Gastroesophageal sphincter (tissue), 4 donors: ENCODE results near the gene ETNPPL. TPM values are rescaled to one million over a fixed set of nuclear protein-coding genes. Genes with fewer than 3 reads are reported as not detected.

Experiments used
- ATAC-seq: fragments of 150-250 bp; one replicate; pipeline ENCODE4 v1.9.1; 2016; ENCODE audit warnings: mild to moderate bottlenecking, moderate library complexity
- H3K27ac ChIP-seq, 4 donors: fragments of 200-600 bp; sonication (generic) in 3 of 4; 1 replicate in 3 of 4; 2 replicates in 1 of 4; pipeline ENCODE4 v1.5.1; 2016 to 2019
- H3K27me3 ChIP-seq: fragments of 200-600 bp; sonication (generic); one replicate; pipeline ENCODE4 v1.5.1; 2019
- H3K36me3 ChIP-seq, 2 donors: fragments of 200-600 bp; sonication (generic); one replicate each; pipeline ENCODE4 v1.5.1; 2019; ENCODE audit warnings: control low read depth in 1 of 2
- H3K4me1 ChIP-seq, 3 donors: fragments of 200-600 bp; sonication (generic); 1 replicate in 2 of 3; 2 replicates in 1 of 3; pipeline ENCODE4 v1.5.1; 2016 to 2019; ENCODE audit warnings: control low read depth in 2 of 3
- H3K4me3 ChIP-seq, 2 donors: fragments of 200-600 bp; sonication (generic); one replicate each; pipeline ENCODE4 v1.5.1; 2019; ENCODE audit warnings: mild to moderate bottlenecking in 1 of 2, moderate library complexity in 1 of 2
- H3K9me3 ChIP-seq, 3 donors: fragments of 200-600 bp; sonication (generic); one replicate each; pipeline ENCODE4 v1.5.1; 2017 to 2019; ENCODE audit warnings: control low read depth in 2 of 3
- EP300 ChIP-seq: sonication (generic); formaldehyde crosslinking; IDR thresholded peaks from one replicate; pipeline ENCODE4 v1.6.1; 2017; ENCODE audit warnings: antibody characterized with exemption, mild to moderate bottlenecking
- POLR2A ChIP-seq, 2 donors: fragments of 450-650 bp; IDR thresholded peaks; one replicate each; pipeline ENCODE4 v1.6.1; 2017; ENCODE audit warnings: antibody characterized with exemption in 2 of 2, mild to moderate bottlenecking in 2 of 2, moderate library complexity in 1 of 2
- POLR2AphosphoS5 ChIP-seq: sonication (generic); formaldehyde crosslinking; IDR thresholded peaks from one replicate; pipeline ENCODE4 v1.6.1; 2017; ENCODE audit warnings: antibody characterized with exemption
- whole genome bisulfite sequencing, 2 donors: methylation state at CpG; one replicate each; pipeline ENCODE4 v1.1.5; 2018; ENCODE audit warnings: low coverage in 1 of 2; 5-methylcytosine and 5-hydroxymethylcytosine counted together
- total RNA-seq, 4 donors: library from RNA; depleted of rRNA; stranded (reverse); fragments of >200 nt; gene quantifications; one replicate each; pipeline ENCODE4 v1.1.0, GENCODE V29; 2016
- TF ChIP-seq, protein P1 (sequence below), 4 experiments: fragments of 200-600 bp in 2 of 4; fragments of 450-650 bp in 2 of 4; sonication (generic) in 1 of 4; IDR thresholded peaks; one replicate each; pipeline ENCODE4 v1.5.1; 2017 to 2019; ENCODE audit warnings: antibody characterized with exemption in 4 of 4, mild to moderate bottlenecking in 2 of 4, moderate library complexity in 2 of 4

Gene ETNPPL
- total RNA-seq, 4 donors from 2014 or later, result not detected

GRCh38 chr4:108787724-108788123 lies 24.9 kb upstream of the ETNPPL start:
- no peak for ATAC-seq

GRCh38 chr4:108787106-108787505 lies 24.3 kb upstream of the ETNPPL start:
- no peak for ATAC-seq
- Histone ChIP-seq H3K36me3 (no peaks in the 10 kb centered on the region), H3K27ac (no peak overlapping the region), H3K9me3 (no peaks in the 10 kb centered on the region), H3K27me3 (no peaks in the 10 kb centered on the region), H3K4me1 (no peaks in the 10 kb centered on the region), H3K4me3 (no peak overlapping the region)
- WGBS, 2 donors, result 89 to 95% methylated on average over 4 to 10 of the region's 14 CpGs
- TF ChIP-seq EP300 (no peak), POLR2A (IDR thresholded peaks at IDR 0.05) (no peak), POLR2AphosphoS5 (no peak)
- TF ChIP-seq, protein P1, sequence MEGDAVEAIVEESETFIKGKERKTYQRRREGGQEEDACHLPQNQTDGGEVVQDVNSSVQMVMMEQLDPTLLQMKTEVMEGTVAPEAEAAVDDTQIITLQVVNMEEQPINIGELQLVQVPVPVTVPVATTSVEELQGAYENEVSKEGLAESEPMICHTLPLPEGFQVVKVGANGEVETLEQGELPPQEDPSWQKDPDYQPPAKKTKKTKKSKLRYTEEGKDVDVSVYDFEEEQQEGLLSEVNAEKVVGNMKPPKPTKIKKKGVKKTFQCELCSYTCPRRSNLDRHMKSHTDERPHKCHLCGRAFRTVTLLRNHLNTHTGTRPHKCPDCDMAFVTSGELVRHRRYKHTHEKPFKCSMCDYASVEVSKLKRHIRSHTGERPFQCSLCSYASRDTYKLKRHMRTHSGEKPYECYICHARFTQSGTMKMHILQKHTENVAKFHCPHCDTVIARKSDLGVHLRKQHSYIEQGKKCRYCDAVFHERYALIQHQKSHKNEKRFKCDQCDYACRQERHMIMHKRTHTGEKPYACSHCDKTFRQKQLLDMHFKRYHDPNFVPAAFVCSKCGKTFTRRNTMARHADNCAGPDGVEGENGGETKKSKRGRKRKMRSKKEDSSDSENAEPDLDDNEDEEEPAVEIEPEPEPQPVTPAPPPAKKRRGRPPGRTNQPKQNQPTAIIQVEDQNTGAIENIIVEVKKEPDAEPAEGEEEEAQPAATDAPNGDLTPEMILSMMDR (IDR thresholded peaks at IDR 0.05), result no peak

More at GRCh38 chr4:108787724-108788123, 24.9 kb upstream of the ETNPPL start:
- Histone ChIP-seq H3K4me1 (no peaks in the 10 kb centered on the region), H3K4me3 (no peak overlapping the region), H3K27me3 (no peaks in the 10 kb centered on the region), H3K36me3 (no peaks in the 10 kb centered on the region), H3K9me3 (no peaks in the 10 kb centered on the region), H3K27ac (no peak overlapping the region)
- 90 to 97% methylated on average over 2 to 16 of the region's 16 CpGs for WGBS, 2 donors
- TF ChIP-seq POLR2AphosphoS5 (no peak), EP300 (no peak), POLR2A (IDR thresholded peaks at IDR 0.05) (no peak)
- TF ChIP-seq, protein P1 (IDR thresholded peaks at IDR 0.05), result no peak

DNA sequence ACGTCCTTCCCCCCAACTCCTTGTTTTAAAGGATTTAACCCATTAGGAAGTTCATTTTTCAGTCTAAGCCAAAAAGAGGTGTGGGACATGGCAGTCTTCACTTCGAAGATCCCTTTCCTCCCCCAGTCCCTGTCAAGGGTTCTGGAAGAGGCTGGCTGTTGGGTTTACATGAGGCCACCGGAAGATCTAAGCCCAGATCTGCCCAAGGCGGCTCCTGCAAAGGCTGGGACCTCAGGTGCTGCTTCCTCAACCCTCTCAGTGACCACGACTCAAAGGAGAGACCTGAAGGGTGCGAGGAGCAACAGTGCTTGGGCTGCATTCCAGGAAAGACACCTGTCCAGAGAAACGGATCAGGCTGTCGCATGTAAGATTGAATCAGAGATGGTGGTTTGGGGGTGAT lies 23.5 kb upstream of the ETNPPL start:
- Histone ChIP-seq H3K4me1 (no peaks in the 10 kb centered on the region), H3K27me3 (no peaks in the 10 kb centered on the region), H3K27ac (no peak overlapping the region), H3K4me3 (no peak overlapping the region), H3K36me3 (no peaks in the 10 kb centered on the region), H3K9me3 (no peaks in the 10 kb centered on the region)
- ATAC-seq, result no peak
- 69 to 84% methylated on average over 3 to 4 of the region's 8 CpGs for WGBS, 2 donors
- no peak for TF ChIP-seq POLR2AphosphoS5
- no peak for TF ChIP-seq POLR2A (IDR thresholded peaks at IDR 0.05)

- Histone ChIP-seq H3K4me1 (no peaks in the 10 kb centered on the region), H3K36me3 (no peaks in the 10 kb centered on the region), H3K9me3 (no peaks in the 10 kb centered on the region), H3K27ac (no peak overlapping the region), H3K4me3 (no peak overlapping the region), H3K27me3 (no peaks in the 10 kb centered on the region)
- ATAC-seq, result no peak
- 49 to 70% methylated on average over 3 of the region's 3 CpGs for WGBS, 2 donors
- no peak for TF ChIP-seq EP300
- TF ChIP-seq, protein P1 (IDR thresholded peaks at IDR 0.05), result no peak
- TF ChIP-seq POLR2AphosphoS5, result no peak
- TF ChIP-seq POLR2A (IDR thresholded peaks at IDR 0.05), result no peak
Observed at GRCh38 chr4:108783665-108784463, 21.0 kb upstream of the ETNPPL start.

DNA sequence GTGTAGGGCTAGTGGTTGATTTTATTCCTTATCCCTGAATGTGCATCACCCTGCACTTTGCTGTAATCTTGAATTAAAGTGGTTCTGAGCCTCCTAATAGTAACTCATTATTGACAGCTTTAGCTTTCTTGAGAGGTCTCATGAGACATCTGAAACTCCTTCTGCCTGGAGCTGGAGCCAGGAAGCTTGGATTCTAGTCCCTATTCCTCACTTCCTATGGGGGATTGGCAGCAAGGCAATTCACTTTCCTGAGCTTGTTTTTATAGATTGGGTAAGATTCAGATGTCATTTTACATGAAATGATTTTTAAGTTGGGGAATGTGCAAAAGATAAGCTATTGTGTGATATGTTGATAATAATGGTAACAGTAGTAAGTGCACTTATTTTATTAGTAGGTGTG lies 17.1 kb upstream of the ETNPPL start:
- no peaks in the 10 kb centered on the region for H3K9me3 ChIP-seq
- H3K36me3 ChIP-seq, result no peaks in the 10 kb centered on the region
- H3K27ac ChIP-seq, result no peak overlapping the region
- H3K4me1 ChIP-seq, result peaks cover 0 to 4% (median 0%) of the 10 kb centered on the region in 3 donors
- no peaks in the 10 kb centered on the region for H3K27me3 ChIP-seq
- TF ChIP-seq POLR2AphosphoS5 (no peak), POLR2A (IDR thresholded peaks at IDR 0.05) (no peak), EP300 (no peak)
- TF ChIP-seq, protein P1 (IDR thresholded peaks at IDR 0.05), result no peak
- H3K4me3 ChIP-seq, result no peak overlapping the region
- no peak for ATAC-seq
